AG04449 (cell line): ENCODE measurements around the gene SPATA20.

Source experiments
- CTCF ChIA-PET: fragments of 350-600 bp; formaldehyde crosslinking; extraction: SDS; loops from one replicate; lab custom pipeline; 2021; ENCODE audit warnings: antibody characterized with exemption; lab: Yijun Ruan, JAX
- POLR2A ChIA-PET: fragments of 400-600, 350-600 bp; formaldehyde crosslinking; extraction: SDS; loops from one replicate; lab custom pipeline; 2020; ENCODE audit warnings: antibody characterized with exemption, inconsistent platforms; lab: Yijun Ruan, JAX
- DNase-seq: peaks from one replicate; pipeline ENCODE4 v3.0.0-alpha.2; 2010; ENCODE audit warnings: low read depth, low spot score
- H3K4me3 ChIP-seq: 2 replicates; pipeline ENCODE4 v1.5.1; 2011; ENCODE audit warnings: low read depth, mild to moderate bottlenecking, control low read depth, low read length
- CTCF ChIP-seq: IDR thresholded peaks from one replicate; pipeline ENCODE4 v1.5.1; 2011; ENCODE audit warnings: mild to moderate bottlenecking, moderate library complexity, low read length, control low read depth, inconsistent platforms; ENCODE audit not compliant: insufficient read depth; ENCODE audit errors: missing control alignments

SPATA20 gene

GRCh38 chr17:50587571-50587970 lies 40.6 kb downstream of the SPATA20 start:
- H3K4me3 ChIP-seq = no peak overlapping the region
- TF ChIP-seq CTCF = no peak
- no peak for DNase-seq
- POLR2A ChIA-PET = no interaction called here
- CTCF ChIA-PET = interaction anchor here (1.2 to 3.1 kb wide), 3 partner anchors 18 to 107 kb away, joined by 3 to 12 read pairs (median 4); no protein-coding TSS in a partner anchor

- CTCF ChIA-PET = interaction anchor here (1.2 to 3.1 kb wide), 4 partner anchors 19 to 107 kb away, joined by 3 to 12 read pairs (median 4); no protein-coding TSS in a partner anchor
- H3K4me3 ChIP-seq = no peak overlapping the region
- DNase-seq = no peak
- no peak for TF ChIP-seq CTCF
- POLR2A ChIA-PET = no interaction called here
Observed at GRCh38 chr17:50588391-50589049, 41.5 kb downstream of the SPATA20 start.

- no peak overlapping the region for H3K4me3 ChIP-seq
- no peak for TF ChIP-seq CTCF
- no peak for DNase-seq
- ChIA-PET POLR2A (interaction anchor here (1.3 kb wide), 1 partner anchor 277 kb away, joined by 4 read pairs; the partner anchor contains the start of gene TOB1), CTCF (interaction anchor here (1.4 to 3.1 kb wide), 2 partner anchors 39 to 106 kb away, joined by 3 to 12 read pairs; no protein-coding TSS in a partner anchor)
Observed at GRCh38 chr17:50589095-50589705, 42.2 kb downstream of the SPATA20 start.

- TF ChIP-seq CTCF = no peak
- POLR2A ChIA-PET = no interaction called here
- H3K4me3 ChIP-seq = no peak overlapping the region
- DNase-seq = no peak
- CTCF ChIA-PET = interaction anchor here (3.1 kb wide), 1 partner anchor 41 kb away, joined by 12 read pairs; no protein-coding TSS in a partner anchor
Observed at GRCh38 chr17:50590946-50591737, 44.2 kb downstream of the SPATA20 start.

- H3K4me3 ChIP-seq = no peak overlapping the region
- DNase-seq = no peak
- ChIA-PET POLR2A (no interaction called here), CTCF (interaction anchor here (1.3 kb wide), 2 partner anchors 33 to 43 kb away, joined by 4 read pairs; no protein-coding TSS in a partner anchor)
- no peak for TF ChIP-seq CTCF
Observed at GRCh38 chr17:50593321-50593720, 46.3 kb downstream of the SPATA20 start.
